ENCODE measurements around the gene UBE2I.

Gene UBE2I

DNA sequence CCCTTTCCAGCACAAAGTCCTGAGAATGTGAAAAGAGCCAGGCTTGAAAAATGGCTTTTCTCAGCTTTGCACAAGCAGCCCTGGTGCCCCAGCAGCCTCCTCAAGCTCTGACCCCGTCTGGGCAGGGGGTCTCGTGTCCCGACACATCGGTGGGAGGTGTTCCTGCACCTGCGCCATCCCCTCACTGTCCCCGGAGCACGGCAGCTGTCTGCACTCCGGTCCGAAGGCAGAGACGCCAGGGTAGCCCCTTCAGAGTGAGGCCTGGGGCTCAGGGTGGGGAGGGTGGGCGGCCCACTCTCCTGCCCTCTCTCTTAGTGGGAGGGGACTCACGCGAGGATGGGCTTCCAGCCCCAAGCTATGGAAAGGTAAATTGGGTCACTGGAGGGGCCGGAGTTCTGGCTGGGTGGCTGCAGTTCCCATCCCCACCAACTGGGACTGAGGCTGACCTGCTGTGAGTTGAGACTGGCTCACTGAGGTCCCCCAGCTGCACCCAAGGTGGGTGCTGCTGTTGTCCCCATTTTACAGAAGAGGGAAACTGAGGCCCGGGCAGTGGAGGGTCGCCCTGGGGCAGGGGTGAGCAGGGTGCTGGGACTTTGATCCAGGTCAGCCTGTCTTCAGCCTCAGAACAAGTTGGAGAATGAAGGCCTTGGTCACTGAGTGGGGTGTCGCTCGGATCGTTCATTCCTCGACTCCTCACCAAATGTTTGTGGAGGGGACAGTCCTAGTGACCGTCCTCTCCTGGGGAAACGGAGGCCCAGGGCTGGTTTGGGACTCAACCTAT lies 21.7 kb downstream of the UBE2I start:
- no peak for DNase-seq

DNA sequence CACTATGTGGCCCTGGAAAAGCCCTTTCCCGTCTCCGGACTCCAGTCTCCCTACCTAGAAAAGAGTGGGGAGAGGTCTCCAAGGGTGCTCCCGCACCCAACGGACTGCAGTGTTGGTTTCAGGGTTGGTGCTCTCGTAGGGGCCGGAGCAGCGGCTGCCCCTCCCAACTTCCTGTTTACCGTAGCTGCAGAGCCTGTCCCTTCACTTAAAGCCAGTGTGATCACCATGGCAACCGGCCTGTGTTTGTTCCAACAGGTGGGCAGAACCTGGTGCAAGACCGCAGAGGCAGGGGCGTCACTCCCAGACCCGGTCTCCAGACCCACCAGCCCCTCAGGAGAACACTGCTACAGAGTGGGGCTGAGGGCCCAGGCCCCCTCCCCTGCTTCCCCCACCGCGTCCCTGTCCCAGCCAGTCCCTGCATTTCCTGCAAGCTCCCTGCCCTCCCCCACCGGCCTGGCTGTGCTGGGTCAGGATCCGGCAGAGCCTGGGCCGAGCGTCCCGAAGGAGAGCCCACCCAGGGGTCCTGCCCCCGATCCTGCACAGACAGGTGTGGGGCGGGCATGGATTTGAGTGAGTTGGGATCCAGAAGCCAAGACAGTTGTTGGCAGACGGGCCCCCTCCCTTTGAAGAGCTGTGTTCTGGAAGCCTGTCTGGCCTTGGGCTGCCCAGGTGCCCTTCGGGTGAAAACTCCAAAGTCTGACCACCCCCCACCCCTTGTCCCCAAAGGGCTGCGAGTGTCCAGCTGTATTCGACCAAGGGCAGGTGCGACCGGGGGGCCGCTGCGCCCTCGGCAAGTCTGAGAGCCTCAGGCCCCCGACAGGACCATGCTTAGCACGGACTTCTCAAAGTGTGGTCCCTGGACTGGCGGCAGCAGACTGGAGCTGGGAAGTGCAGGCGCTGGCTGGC lies 22.5 kb downstream of the UBE2I start:
- DNase-seq: no peak

DNA sequence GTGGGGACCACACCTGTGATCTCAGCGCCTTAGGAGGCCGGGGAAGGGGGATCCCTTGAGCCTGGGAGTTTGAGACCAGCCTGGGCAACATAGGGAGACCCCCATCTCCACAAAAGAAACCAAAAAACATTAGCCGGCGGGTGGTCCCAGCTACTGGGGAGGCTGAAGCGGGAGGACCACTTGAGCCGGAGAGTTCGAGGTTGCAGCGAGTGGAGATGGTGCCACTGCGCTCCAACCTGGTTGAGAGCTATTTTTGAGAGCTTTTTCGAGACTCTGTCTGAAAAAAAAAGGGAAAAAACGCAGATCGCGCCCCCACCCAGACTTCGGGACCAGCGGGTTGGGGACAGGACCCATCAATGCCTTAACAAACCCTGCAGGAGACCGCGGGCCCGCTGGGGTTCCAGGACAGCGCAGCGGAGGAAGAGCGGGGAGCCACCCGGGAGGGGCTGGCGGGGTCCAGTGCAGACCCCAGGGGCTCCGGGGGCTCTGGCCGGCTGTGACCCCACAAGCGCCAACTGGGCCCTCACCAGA lies 23.2 kb downstream of the UBE2I start:
- no peak for DNase-seq

DNA sequence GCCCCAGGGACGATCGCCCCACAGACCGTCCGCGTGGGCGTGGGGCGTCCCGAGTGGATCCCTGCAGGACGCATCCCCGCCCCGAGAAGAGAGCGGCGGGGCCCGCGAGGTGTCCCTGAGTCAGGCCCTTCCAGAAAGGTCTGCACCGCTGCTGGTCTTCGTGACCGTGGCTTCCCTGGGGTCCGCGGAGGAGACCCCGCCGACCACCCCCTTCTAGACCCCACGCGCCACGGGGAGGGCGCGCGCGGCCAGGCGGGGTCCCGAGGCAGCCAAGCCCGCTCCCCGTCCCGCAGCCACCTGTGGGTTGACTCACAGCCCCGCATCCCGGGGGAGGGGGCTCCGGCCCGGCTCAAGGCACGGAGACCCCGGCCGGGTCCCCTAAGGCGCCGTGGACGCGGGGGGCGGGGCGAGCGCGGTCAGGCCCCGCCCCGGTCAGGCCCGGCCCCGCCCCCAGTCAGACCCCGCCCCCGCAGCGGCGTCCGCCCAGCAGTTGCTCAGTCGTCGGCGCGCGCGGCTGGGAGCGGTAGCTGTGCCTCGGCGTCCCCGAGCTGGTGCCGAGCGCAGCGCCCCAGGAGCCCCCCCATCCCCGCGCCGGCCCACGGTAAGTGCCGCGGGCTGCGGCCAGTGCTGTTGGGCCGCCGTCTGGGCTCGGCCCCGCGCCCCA lies 23.8 kb downstream of the UBE2I start, which contains the start of gene BAIAP3:
BAIAP3 (plus strand) TSS at position 497 of the 664 bp plus-strand sequence. CDS start 4,905 bp downstream, outside the sequence.
- peak; percentile 12 for DNase-seq

DNA sequence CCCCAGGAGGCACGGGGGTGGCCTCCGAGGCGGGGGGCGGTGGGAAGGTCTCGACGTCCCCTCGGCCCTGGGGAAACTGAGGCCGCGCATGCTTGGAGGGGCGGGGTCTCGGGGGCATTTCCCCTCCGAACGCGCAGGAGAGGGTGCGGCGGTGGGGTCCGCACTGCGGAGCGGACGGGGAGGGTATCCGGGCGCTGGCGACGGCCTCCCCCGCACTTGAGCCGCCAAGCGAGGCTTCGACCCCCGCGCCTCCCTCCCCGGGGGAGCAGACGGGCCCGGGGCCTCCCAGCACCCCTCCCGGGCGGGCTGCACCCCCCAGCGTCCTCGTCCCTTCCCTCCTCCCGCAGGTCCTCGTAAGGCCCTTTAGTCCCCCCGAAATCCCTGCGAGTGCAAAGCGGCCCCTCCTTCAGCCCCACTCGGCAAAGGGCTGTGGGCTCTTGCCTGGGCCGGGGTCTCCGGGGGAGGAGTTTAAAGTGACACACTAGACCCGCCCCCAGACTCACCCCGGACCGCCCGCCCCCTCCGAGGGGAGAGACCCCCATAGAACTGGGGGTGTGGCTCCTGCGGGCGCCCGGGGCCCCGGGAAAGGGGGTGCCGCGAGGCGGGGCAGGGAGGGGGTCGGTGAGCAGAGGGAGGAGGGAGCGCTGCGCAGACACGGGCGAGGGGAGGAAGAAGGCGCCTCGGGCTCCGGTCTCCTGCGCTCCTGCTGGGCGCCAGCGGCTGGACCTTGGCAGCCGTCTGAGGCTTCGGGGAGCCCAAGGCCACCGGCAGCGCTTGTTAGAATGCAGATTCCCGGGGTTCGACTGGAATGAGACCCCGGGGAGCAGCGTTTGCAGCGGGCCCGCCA lies 24.6 kb downstream of the UBE2I start:
- no peak for DNase-seq

DNA sequence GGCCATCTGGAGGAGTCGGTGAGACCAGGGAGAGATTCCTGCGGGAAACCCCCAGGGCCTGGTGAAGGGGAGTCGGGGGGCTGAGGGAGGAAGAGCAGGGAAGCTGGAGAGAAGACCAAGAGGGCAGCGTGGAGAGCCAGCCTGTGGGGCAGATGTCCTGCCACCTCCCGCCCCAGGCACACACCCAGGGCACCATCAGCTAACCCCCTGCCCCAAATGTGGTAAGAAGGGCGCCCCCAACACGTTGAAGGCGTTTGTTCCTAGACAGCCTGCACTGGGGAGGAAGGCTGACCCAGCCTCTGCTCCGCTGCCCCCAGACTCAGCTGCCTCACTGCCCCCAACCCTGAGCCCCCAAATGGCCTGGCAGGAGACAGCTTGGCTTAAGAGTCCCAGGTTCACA lies 25.3 kb downstream of the UBE2I start:
- DNase-seq: no peak

DNA sequence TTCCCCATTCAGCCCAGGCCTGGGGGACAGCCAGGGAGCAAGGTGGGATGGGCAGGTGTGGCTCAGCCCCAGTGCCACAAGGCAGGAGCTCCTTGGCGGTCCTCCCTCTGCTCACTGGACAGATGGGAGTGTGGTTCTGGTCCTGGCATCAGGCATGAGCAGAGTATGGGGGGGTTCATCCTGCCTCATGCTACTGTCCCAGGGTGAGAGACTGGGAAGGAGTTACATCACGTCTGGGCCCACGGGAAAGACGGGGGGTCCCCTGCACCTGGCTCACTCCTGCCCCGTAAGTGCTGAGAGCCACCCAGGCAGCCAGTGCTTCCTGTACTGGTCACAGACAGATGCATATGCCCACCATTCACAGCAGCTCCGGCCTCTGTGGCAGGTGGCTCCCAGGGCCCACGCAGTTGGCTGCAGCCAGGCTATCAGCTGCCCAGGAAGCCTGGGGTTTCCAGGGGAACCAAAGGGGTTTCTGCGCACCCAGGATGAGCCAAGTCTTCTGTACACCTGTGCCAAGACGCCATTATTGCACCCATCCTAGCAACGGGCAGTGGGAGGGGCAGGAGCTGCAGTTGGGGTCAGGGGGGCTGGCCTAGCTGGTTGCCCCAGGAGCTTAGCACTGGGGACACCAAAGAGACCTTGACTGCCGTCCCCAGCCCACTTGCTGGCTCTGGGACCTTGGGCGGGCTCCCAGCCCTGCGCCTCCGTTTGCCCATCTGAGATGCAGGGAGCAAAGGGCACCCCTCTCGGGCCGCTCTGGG lies 26.0 kb downstream of the UBE2I start:
- DNase-seq: no peak

DNA sequence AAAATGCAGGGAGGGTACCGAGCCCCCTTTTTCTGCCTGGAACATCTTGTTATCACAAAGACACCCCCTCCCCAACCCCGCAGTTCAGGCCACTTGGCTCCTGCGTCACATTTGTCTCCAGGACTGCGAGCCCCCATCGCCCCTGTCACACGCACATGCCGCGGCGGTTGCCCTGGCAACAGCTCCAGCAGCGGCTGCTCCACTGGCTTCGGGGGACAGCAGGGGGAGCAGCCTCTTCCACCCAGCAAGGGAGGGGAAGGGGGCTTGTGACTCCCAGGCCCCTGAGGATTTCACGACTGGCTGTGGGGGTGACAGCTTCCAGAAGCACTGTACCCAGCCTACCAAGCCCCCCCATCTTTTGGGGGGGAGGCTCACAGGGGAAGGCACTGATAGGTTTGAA lies 26.6 kb downstream of the UBE2I start:
- no peak for DNase-seq

DNA sequence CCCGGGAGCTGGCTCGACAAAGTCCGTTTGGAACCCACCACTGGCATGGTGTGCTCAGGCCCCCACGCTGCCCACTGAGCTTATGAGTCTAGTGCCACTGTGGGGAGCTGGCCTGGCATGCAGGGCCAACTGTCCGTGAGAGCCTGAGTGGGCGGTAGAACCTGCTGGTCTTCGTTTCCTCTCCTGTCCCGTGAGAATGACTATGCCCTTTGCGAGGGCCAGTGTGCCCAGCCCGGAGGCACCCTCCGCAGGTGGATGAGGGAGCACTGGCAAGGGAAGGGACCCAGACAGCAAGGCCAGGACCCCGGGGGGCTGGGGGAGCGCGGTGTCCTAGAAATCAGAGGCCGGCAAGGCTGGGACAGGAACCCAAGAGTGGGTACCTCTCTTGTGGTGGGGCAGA lies 27.2 kb downstream of the UBE2I start:
- no peak for DNase-seq

DNA sequence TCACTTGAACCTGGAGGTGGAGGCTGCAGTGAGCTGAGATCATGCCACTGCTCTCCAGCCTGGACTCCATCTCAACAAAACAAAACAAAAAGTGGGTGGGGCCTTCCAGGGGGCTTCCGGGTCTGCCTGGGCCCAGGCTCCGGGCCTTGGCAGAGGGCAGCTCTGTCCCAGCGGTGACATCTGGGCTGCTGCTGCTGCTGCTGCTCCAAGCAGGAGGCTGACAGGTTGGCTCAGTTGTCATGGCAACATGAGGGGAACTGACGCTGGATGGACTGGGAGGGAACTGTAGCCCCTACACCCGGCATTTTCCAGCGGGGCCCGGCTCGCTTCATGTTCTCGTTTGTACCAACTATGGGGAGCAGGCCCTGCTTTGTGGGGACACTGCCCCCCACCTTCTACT lies 28.1 kb downstream of the UBE2I start:
- no peak for DNase-seq

DNA sequence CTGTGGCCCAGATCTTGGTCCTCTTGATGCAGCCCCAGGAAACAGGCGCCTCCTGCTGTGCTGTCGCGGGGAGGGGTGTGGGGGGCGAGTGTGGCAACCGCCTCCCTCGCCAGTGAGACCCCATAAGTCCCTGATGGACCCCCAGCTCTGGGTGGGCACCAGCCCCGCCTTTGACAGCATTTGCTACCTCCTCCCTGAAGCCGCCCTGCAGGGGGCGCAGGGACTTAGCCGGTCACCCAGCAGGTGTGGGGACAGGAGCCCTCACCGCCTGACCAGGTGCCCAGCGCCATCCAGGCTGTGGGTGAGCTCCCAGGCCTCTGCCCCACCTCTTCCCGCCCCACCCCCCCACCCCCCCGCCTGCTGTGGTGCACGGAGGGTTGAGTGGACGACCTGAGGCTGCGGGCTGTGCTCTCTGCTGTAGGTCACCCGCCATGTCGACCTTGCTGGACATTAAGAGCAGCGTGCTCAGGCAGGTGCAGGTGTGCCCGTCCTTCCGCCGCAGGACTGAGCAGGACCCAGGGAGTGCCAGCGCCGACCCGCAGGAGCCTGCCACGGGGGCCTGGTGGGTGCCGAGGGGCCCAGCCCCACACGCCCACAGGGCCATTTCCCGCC lies 28.8 kb downstream of the UBE2I start:
- DNase-seq: no peak

DNA sequence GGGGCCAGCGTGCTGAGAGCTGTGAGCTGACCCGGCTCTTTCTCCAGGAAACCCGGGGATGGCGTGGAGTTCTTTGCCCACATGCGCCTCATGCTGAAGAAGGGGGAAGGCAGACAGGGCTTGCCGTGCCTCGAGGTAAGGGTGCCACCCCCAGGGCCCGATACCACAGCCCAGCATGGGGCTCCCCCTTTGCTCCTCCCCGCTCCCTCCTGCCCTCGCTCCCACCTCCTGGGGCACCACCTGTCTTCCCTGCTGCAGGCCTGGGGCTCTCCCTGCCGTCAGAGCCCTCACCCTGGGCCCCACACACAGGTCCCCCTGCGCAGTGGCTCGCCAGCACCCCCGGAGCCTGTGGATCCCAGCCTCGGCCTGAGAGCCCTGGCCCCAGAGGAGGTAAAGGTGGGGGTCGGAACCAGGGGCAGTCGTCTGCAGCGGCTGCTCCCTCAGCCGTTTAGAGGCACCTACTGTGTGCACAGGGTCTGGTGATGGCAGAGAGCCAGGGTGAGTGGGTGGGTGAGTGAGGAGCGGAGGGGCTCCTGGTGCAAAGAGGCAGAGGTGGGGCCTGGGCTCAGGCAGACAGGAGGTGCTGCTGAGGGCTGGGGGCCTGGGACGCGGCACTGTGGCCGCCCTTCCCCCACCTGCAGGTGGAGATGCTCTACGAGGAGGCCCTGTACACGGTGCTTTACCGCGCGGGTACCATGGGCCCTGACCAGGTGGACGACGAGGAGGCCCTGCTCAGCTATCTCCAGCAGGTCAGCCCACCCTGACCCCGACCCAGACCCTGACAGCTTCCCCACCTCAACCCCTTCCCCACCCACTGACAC lies 29.6 kb downstream of the UBE2I start:
- no peak for DNase-seq

DNA sequence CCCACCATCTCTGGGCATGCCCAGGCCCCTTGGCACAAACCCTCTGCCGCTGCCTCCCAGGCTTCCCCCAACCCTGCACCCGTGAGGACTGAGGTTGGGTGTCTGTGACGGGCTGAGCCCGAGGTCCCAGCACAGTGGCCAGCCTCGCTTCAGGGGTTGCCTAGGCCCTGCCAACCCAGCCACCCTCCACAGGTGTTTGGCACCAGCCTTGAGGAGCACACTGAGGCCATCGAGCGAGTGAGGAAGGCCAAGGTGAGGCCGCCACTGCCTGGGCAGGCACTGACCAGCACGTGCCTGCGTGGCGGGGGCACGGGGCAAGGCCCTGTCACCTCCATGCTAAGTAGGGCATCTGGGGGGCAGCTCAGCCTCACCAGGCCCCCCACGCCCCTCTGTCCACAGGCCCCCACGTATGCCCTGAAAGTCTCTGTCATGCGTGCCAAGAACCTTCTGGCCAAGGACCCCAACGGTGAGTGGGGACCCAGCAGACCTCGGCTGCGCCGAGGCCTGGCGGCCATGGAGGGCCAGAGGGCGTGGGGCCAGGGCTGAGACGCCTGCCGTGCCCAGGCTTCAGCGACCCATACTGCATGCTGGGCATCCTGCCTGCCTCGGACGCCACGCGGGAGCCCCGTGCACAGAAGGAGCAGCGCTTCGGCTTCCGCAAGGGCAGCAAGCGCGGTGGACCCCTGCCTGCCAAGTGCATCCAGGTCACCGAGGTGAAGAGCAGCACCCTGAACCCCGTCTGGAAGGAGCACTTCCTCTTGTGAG lies 31.5 kb downstream of the UBE2I start:
- no peak for DNase-seq

DNA sequence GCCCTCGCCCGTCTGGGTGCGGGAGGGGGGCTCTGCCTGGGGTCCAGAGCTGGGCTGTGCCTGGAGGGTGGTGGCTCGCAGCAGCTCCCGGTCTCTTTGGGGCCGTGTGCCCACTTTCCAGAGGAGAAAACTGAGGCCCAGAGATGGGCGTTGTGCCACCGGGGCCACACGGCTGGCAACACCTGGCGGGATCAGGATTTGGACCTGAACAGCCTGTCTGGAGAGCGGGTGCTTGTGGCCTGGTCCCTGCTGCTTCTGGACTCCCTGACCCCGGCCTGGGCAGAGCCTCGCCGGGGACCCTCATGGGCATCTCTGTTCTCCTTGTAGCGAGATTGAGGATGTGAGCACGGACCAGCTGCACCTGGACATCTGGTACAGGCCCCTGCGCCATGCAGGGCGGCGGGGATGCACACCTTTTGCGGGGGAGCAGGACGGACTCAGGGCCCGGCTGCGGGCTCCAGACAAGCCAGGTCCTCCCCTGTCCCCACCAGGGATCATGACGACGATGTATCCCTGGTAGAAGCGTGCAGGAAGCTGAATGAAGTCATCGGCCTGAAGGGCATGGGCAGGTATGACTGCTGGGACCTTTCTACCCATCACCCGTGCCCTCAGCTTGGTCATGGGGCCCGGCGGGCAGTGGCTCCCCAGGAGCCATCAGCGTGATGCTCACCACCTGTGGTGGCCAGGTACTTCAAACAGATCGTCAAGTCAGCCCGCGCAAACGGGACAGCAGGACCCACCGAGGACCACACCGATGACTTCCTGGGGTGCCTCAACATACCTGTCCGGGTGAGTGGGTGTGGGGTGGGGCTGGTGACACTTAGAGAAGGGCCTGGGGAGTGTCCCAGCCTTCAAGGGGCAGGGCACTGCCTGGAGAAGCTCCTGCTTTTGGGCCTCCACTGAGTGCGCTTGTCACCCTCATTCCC lies 32.3 kb downstream of the UBE2I start:
- DNase-seq: no peak

DNA sequence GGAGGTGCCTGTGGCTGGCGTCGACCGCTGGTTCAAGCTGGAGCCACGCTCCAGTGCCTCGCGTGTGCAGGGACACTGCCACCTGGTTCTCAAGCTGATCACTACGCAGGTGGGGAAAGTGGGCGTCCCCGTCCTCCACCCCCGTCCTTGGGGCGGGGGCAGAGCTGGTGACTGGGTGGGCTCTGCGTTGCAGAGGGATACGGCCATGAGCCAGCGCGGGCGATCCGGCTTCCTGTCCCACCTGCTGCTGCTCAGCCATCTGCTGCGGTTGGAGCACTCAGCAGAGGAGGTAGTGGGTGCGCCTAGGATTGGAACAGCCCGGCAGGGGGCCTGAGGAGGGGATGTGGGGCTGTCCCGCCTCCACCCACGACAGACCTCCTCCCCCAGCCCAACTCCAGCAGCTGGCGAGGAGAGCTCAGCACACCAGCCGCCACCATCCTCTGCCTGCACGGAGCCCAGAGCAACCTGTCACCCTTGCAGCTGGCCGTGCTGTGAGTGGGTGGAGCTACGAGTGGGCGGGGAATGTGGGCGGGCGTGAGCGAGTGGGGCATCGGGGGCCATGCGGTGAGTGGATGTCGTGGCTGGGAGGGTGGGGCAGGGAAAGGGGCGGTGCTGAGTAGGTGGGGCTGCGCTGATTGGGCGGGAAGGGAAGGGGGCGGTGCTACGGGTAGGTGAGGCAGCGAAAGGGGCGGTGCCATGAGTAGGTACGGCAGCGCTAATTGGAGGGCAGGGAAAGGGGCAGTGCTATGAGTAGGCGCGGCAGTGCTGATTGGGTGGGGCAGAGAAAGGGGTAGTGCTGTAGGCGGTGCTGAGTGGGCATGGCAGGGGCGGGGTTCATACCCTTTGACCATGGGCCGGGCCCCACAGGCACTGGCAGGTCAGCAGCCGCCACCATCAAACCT lies 33.3 kb downstream of the UBE2I start:
- DNase-seq: peak; percentile 70

DNA sequence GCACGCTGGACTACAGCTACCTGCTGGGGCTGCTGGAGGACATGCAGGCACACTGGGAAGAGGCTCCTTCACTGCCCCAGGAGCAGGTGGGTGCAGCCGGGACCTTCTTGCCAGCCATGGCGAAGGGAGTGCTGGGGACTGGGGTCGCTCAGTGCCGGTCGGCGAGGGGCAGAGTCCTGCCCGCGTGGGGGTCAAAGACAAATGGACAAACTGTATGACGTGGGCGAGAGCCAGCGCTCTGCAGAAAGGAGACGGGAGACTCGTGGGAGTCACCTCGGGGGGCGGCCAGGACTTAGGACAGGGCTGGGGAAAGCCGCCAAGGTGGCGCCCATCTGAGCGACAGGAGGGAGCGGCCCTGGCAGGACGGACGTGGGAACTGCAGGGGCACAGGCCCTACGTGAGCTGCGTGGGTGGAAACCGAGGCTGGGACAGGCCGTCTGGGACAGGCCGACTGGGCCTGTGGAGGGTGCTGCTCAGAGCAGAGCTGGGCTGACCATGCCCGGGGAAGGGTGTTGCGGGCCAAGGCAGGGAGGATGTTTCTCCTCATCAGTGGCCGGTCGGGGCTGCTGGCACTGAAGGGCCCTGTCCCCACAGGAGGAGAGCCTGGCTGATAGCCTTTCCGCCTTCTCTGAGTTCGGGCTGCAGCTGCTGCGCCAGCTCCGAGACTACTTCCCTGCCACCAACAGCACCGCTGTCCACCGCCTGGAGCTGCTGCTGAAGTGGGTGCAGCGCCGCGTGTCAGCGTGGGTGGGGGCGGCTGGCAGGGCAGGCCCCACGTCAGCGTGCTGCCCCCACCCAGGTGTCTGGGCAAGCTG lies 34.2 kb downstream of the UBE2I start:
- DNase-seq: no peak

Data from fibroblast of skin of right quadriceps (primary cell).